ENCODE measurements around the gene L3MBTL2.
A peak's percentile ranks its signal among the peaks of the same experiment; 100 is the strongest.

The L3MBTL2 gene

GRCh38 chr22:41181349-41182241 lies 23.5 kb upstream of the L3MBTL2 start:
- Histone ChIP-seq H3K56ac (ENCODE audit: low read length) (no peak overlapping the region), H2BK120ac (ENCODE audit: low read depth, low read length) (no peak overlapping the region), H3K27ac (ENCODE audit: low read depth, low read length) (no peak overlapping the region), H3K27me3 (ENCODE audit: insufficient read depth, low read length, poor library complexity) (no peaks in the 10 kb centered on the region), H3K4me2 (ENCODE audit: low read length) (no peak overlapping the region), H3K79me2 (ENCODE audit: control insufficient read depth, insufficient read depth, low read length) (no peaks in the 10 kb centered on the region), H2BK5ac (ENCODE audit: low read length) (no peak overlapping the region), H3K4ac (ENCODE audit: low read depth, low read length) (no peak overlapping the region), H3K18ac (ENCODE audit: low read length) (no peak overlapping the region), H3K9ac (ENCODE audit: low read length) (no peak overlapping the region), H3K4me3 (ENCODE audit: low read length) (no peak overlapping the region), H4K8ac (ENCODE audit: low read depth, low read length) (no peak overlapping the region), H3K36me3 (ENCODE audit: control insufficient read depth, insufficient read depth, low read length) (peaks cover 24% of the 10 kb centered on the region), H4K5ac (ENCODE audit: low read length) (no peak overlapping the region), H2AK5ac (ENCODE audit: low read length) (no peak overlapping the region), H3K79me1 (ENCODE audit: low read length) (no peaks in the 10 kb centered on the region), H3K4me1 (ENCODE audit: control insufficient read depth, low read depth, low read length) (no peaks in the 10 kb centered on the region), H2BK15ac (replicated peaks; ENCODE audit: low read depth) (no peak overlapping the region), H3K23ac (ENCODE audit: low read length) (no peak overlapping the region)
- no CpG with 5 or more reads among the region's 15 CpGs for WGBS (ENCODE audit: extremely low coverage, insufficient coverage, low lambda C conversion rate)
- DNase-seq: peak; percentile 78

- Histone ChIP-seq H3K18ac (ENCODE audit: low read length) (no peak overlapping the region), H2AK5ac (ENCODE audit: low read length) (no peak overlapping the region), H3K9ac (ENCODE audit: low read length) (no peak overlapping the region), H3K56ac (ENCODE audit: low read length) (no peak overlapping the region), H3K27ac (ENCODE audit: low read depth, low read length) (no peak overlapping the region), H3K79me1 (ENCODE audit: low read length) (no peaks in the 10 kb centered on the region), H3K36me3 (ENCODE audit: control insufficient read depth, insufficient read depth, low read length) (peaks cover 3% of the 10 kb centered on the region), H4K8ac (ENCODE audit: low read depth, low read length) (no peak overlapping the region), H3K4me3 (ENCODE audit: low read length) (no peak overlapping the region), H3K23ac (ENCODE audit: low read length) (no peak overlapping the region), H3K79me2 (ENCODE audit: control insufficient read depth, insufficient read depth, low read length) (no peaks in the 10 kb centered on the region), H3K4me1 (ENCODE audit: control insufficient read depth, low read depth, low read length) (no peaks in the 10 kb centered on the region), H2BK120ac (ENCODE audit: low read depth, low read length) (no peak overlapping the region), H2BK15ac (replicated peaks; ENCODE audit: low read depth) (no peak overlapping the region), H4K5ac (ENCODE audit: low read length) (no peak overlapping the region), H2BK5ac (ENCODE audit: low read length) (no peak overlapping the region), H3K4ac (ENCODE audit: low read depth, low read length) (no peak overlapping the region), H3K27me3 (ENCODE audit: insufficient read depth, low read length, poor library complexity) (no peaks in the 10 kb centered on the region), H3K4me2 (ENCODE audit: low read length) (no peak overlapping the region)
- no CpG with 5 or more reads among the region's 3 CpGs for WGBS (ENCODE audit: extremely low coverage, insufficient coverage, low lambda C conversion rate)
- DNase-seq: peak; percentile 23
Measured at GRCh38 chr22:41184679-41185078, 20.4 kb upstream of the L3MBTL2 start.

- H3K4me2 ChIP-seq (ENCODE audit: low read length): no peak overlapping the region
- H2BK5ac ChIP-seq (ENCODE audit: low read length): no peak overlapping the region
- H3K18ac ChIP-seq (ENCODE audit: low read length): no peak overlapping the region
- no peak for DNase-seq
- H2BK15ac ChIP-seq (replicated peaks; ENCODE audit: low read depth): no peak overlapping the region
- no peak overlapping the region for H4K8ac ChIP-seq (ENCODE audit: low read depth, low read length)
- H3K79me2 ChIP-seq (ENCODE audit: control insufficient read depth, insufficient read depth, low read length): no peaks in the 10 kb centered on the region
- H3K27me3 ChIP-seq (ENCODE audit: insufficient read depth, low read length, poor library complexity): peaks cover under 1% of the 10 kb centered on the region
- no peak overlapping the region for H3K9ac ChIP-seq (ENCODE audit: low read length)
- H3K36me3 ChIP-seq (ENCODE audit: control insufficient read depth, insufficient read depth, low read length): no peaks in the 10 kb centered on the region
- H4K5ac ChIP-seq (ENCODE audit: low read length): no peak overlapping the region
- H3K27ac ChIP-seq (ENCODE audit: low read depth, low read length): no peak overlapping the region
- H3K4me3 ChIP-seq (ENCODE audit: low read length): no peak overlapping the region
- no peak overlapping the region for H3K56ac ChIP-seq (ENCODE audit: low read length)
- no peak overlapping the region for H3K4ac ChIP-seq (ENCODE audit: low read depth, low read length)
- no peak overlapping the region for H2BK120ac ChIP-seq (ENCODE audit: low read depth, low read length)
- H2AK5ac ChIP-seq (ENCODE audit: low read length): no peak overlapping the region
- H3K79me1 ChIP-seq (ENCODE audit: low read length): no peaks in the 10 kb centered on the region
- no CpG with 5 or more reads among the region's 2 CpGs for WGBS (ENCODE audit: extremely low coverage, insufficient coverage, low lambda C conversion rate)
- no peaks in the 10 kb centered on the region for H3K4me1 ChIP-seq (ENCODE audit: control insufficient read depth, low read depth, low read length)
- no peak overlapping the region for H3K23ac ChIP-seq (ENCODE audit: low read length)
Measured at GRCh38 chr22:41191467-41191866, 13.6 kb upstream of the L3MBTL2 start.

- WGBS (ENCODE audit: extremely low coverage, insufficient coverage, low lambda C conversion rate): no CpG with 5 or more reads among the region's 6 CpGs
- no peak overlapping the region for H3K56ac ChIP-seq (ENCODE audit: low read length)
Measured at GRCh38 chr22:41193829-41194228, 11.3 kb upstream of the L3MBTL2 start.

GRCh38 chr22:41197038-41197972 lies 7.8 kb upstream of the L3MBTL2 start:
- Histone ChIP-seq H3K4ac (ENCODE audit: low read depth, low read length) (no peak overlapping the region), H4K5ac (ENCODE audit: low read length) (no peak overlapping the region), H3K9ac (ENCODE audit: low read length) (peak overlapping the region; percentile 64), H2BK120ac (ENCODE audit: low read depth, low read length) (no peak overlapping the region), H3K18ac (ENCODE audit: low read length) (no peak overlapping the region), H3K4me2 (ENCODE audit: low read length) (peak overlapping the region; percentile 96), H3K4me3 (ENCODE audit: low read length) (peak overlapping the region; percentile 44), H3K27me3 (ENCODE audit: insufficient read depth, low read length, poor library complexity) (peaks cover 2% of the 10 kb centered on the region), H2AK5ac (ENCODE audit: low read length) (no peak overlapping the region), H3K79me1 (ENCODE audit: low read length) (no peaks in the 10 kb centered on the region), H3K56ac (ENCODE audit: low read length) (peak overlapping the region; percentile 88), H3K23ac (ENCODE audit: low read length) (no peak overlapping the region), H2BK5ac (ENCODE audit: low read length) (no peak overlapping the region), H2BK15ac (replicated peaks; ENCODE audit: low read depth) (no peak overlapping the region), H4K8ac (ENCODE audit: low read depth, low read length) (no peak overlapping the region), H3K4me1 (ENCODE audit: control insufficient read depth, low read depth, low read length) (no peaks in the 10 kb centered on the region), H3K27ac (ENCODE audit: low read depth, low read length) (no peak overlapping the region), H3K36me3 (ENCODE audit: control insufficient read depth, insufficient read depth, low read length) (no peaks in the 10 kb centered on the region), H3K79me2 (ENCODE audit: control insufficient read depth, insufficient read depth, low read length) (no peaks in the 10 kb centered on the region)
- peak; percentile 80 for DNase-seq
- no CpG with 5 or more reads among the region's 91 CpGs for WGBS (ENCODE audit: extremely low coverage, insufficient coverage, low lambda C conversion rate)

More at GRCh38 chr22:41193829-41194228, 11.3 kb upstream of the L3MBTL2 start:
- no peak overlapping the region for H3K18ac ChIP-seq (ENCODE audit: low read length)
- H2BK5ac ChIP-seq (ENCODE audit: low read length): no peak overlapping the region
- H3K36me3 ChIP-seq (ENCODE audit: control insufficient read depth, insufficient read depth, low read length): no peaks in the 10 kb centered on the region
- no peak overlapping the region for H4K8ac ChIP-seq (ENCODE audit: low read depth, low read length)
- peak overlapping the region; percentile 80 for H3K23ac ChIP-seq (ENCODE audit: low read length)
- H3K4ac ChIP-seq (ENCODE audit: low read depth, low read length): no peak overlapping the region
- H3K4me2 ChIP-seq (ENCODE audit: low read length): no peak overlapping the region
- DNase-seq: no peak
- no peak overlapping the region for H3K27ac ChIP-seq (ENCODE audit: low read depth, low read length)
- no peak overlapping the region for H2BK120ac ChIP-seq (ENCODE audit: low read depth, low read length)
- no peak overlapping the region for H2AK5ac ChIP-seq (ENCODE audit: low read length)
- no peak overlapping the region for H4K5ac ChIP-seq (ENCODE audit: low read length)
- no peak overlapping the region for H3K9ac ChIP-seq (ENCODE audit: low read length)
- H2BK15ac ChIP-seq (replicated peaks; ENCODE audit: low read depth): no peak overlapping the region
- peaks cover 2% of the 10 kb centered on the region for H3K27me3 ChIP-seq (ENCODE audit: insufficient read depth, low read length, poor library complexity)
- H3K79me1 ChIP-seq (ENCODE audit: low read length): no peaks in the 10 kb centered on the region
- no peaks in the 10 kb centered on the region for H3K4me1 ChIP-seq (ENCODE audit: control insufficient read depth, low read depth, low read length)
- H3K4me3 ChIP-seq (ENCODE audit: low read length): no peak overlapping the region
- H3K79me2 ChIP-seq (ENCODE audit: control insufficient read depth, insufficient read depth, low read length): no peaks in the 10 kb centered on the region
